Loucy (cell line): ENCODE measurements around the gene C5orf46.

Experiments used
- EZH2phosphoT487 ChIP-seq: fragments of 200-600 bp; IDR thresholded peaks from 2 replicates; pipeline ENCODE4 v1.6.1; 2018; ENCODE audit warnings: antibody characterized with exemption, mild to moderate bottlenecking, moderate library complexity, borderline replicate concordance
- TF ChIP-seq, protein P1 (sequence below): fragments of 200-600 bp; sonication (generic); conservative IDR thresholded peaks from 2 replicates; pipeline ENCODE4 v1.5.1; 2014; ENCODE audit warnings: mild to moderate bottlenecking, antibody characterized with exemption, low read length

DNA sequence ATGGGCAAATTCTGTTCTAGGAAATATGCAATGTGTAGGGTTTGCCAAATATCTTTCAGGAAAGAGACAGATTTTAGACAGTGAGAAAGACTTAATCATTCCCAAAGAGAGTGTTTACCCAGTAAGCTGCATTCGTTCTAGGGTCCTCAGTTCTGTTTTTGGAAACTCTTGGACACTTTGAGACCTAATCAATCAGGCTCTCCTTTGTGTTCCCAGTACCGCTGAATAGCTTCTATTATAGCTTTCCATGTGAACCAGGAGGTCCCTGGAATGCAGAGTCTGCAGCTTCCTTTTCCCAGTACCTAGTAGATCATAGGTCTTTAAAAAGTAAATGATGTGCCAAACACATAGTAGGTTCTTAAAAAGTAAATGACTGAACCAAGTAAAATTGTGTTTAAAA lies 63.5 kb downstream of the C5orf46 start:
- TF ChIP-seq, protein P1, sequence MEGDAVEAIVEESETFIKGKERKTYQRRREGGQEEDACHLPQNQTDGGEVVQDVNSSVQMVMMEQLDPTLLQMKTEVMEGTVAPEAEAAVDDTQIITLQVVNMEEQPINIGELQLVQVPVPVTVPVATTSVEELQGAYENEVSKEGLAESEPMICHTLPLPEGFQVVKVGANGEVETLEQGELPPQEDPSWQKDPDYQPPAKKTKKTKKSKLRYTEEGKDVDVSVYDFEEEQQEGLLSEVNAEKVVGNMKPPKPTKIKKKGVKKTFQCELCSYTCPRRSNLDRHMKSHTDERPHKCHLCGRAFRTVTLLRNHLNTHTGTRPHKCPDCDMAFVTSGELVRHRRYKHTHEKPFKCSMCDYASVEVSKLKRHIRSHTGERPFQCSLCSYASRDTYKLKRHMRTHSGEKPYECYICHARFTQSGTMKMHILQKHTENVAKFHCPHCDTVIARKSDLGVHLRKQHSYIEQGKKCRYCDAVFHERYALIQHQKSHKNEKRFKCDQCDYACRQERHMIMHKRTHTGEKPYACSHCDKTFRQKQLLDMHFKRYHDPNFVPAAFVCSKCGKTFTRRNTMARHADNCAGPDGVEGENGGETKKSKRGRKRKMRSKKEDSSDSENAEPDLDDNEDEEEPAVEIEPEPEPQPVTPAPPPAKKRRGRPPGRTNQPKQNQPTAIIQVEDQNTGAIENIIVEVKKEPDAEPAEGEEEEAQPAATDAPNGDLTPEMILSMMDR = no peak
- no peak for TF ChIP-seq EZH2phosphoT487
